ENCODE data around the gene CENPF. TPM values are rescaled to one million over a fixed set of nuclear protein-coding genes. Genes with fewer than 3 reads are reported as not detected.
"Not testable (repeated sequence)": the region's sequence is repeated elsewhere in the genome, so short reads cannot be mapped to it uniquely, and the experiment has no call there.

Gene CENPF
- total RNA-seq, 1 experiment from 2014 or later, result 144 TPM

GRCh38 chr1:214673576-214673975 is 70.6 kb downstream of the CENPF start:
- no peak for TF ChIP-seq CTCF (IDR thresholded peaks at IDR 0.05; ENCODE audit: unreplicated experiment)
- no peaks in the 10 kb centered on the region for H3K4me1 Mint-ChIP-seq (ENCODE audit: low read depth, unreplicated experiment)
- H3K4me3 Mint-ChIP-seq (ENCODE audit: low read depth, unreplicated experiment), result no peak overlapping the region
- no TSS peak for BruUV-seq (replicated peaks)
- H3K36me3 Mint-ChIP-seq (ENCODE audit: insufficient read depth, unreplicated experiment), result no peaks in the 10 kb centered on the region
- no peak overlapping the region for H3K27ac Mint-ChIP-seq (ENCODE audit: unreplicated experiment)
- CTCF ChIA-PET, result no interaction called here
- no peak for DNase-seq
- intact Hi-C loops (cut with micrococcal nuclease; ENCODE audit: unreplicated experiment), result no loop called here
- H3K27me3 Mint-ChIP-seq (ENCODE audit: unreplicated experiment), result no peaks in the 10 kb centered on the region
- peaks cover 3% of the 10 kb centered on the region for H3K9me3 Mint-ChIP-seq (ENCODE audit: low read depth, unreplicated experiment)

GRCh38 chr1:214675524-214675923 is 72.5 kb downstream of the CENPF start:
- H3K27me3 Mint-ChIP-seq (ENCODE audit: unreplicated experiment); DNase-seq; BruUV-seq (replicated peaks); H3K9me3 Mint-ChIP-seq (ENCODE audit: low read depth, unreplicated experiment); intact Hi-C loops (cut with micrococcal nuclease; ENCODE audit: unreplicated experiment); H3K27ac Mint-ChIP-seq (ENCODE audit: unreplicated experiment); H3K4me1 Mint-ChIP-seq (ENCODE audit: low read depth, unreplicated experiment); H3K4me3 Mint-ChIP-seq (ENCODE audit: low read depth, unreplicated experiment); CTCF ChIA-PET; H3K36me3 Mint-ChIP-seq (ENCODE audit: insufficient read depth, unreplicated experiment): not testable (repeated sequence)

- intact Hi-C loops (cut with micrococcal nuclease; ENCODE audit: unreplicated experiment), result no loop called here
- Mint-ChIP-seq H3K27me3 (ENCODE audit: unreplicated experiment) (no peaks in the 10 kb centered on the region), H3K9me3 (ENCODE audit: low read depth, unreplicated experiment) (peaks cover 3% of the 10 kb centered on the region), H3K4me1 (ENCODE audit: low read depth, unreplicated experiment) (no peaks in the 10 kb centered on the region), H3K27ac (ENCODE audit: unreplicated experiment) (no peak overlapping the region), H3K36me3 (ENCODE audit: insufficient read depth, unreplicated experiment) (peaks cover 5% of the 10 kb centered on the region), H3K4me3 (ENCODE audit: low read depth, unreplicated experiment) (no peak overlapping the region)
- BruUV-seq (replicated peaks), result no TSS peak
- TF ChIP-seq CTCF (IDR thresholded peaks at IDR 0.05; ENCODE audit: unreplicated experiment), result no peak
- DNase-seq, result no peak
- CTCF ChIA-PET, result no interaction called here
Observed at GRCh38 chr1:214676747-214677146, 73.8 kb downstream of the CENPF start.

- H3K4me3 Mint-ChIP-seq (ENCODE audit: low read depth, unreplicated experiment), result no peak overlapping the region
- CTCF ChIA-PET, result interaction anchor here (0.7 kb wide), 1 partner anchor 1687 kb away, joined by 3 read pairs; no protein-coding TSS in a partner anchor
- no TSS peak for BruUV-seq (replicated peaks)
- H3K27me3 Mint-ChIP-seq (ENCODE audit: unreplicated experiment), result no peaks in the 10 kb centered on the region
- peaks cover 5% of the 10 kb centered on the region for H3K36me3 Mint-ChIP-seq (ENCODE audit: insufficient read depth, unreplicated experiment)
- DNase-seq, result no peak
- TF ChIP-seq CTCF (IDR thresholded peaks at IDR 0.05; ENCODE audit: unreplicated experiment), result no peak
- no peaks in the 10 kb centered on the region for H3K4me1 Mint-ChIP-seq (ENCODE audit: low read depth, unreplicated experiment)
- no peak overlapping the region for H3K27ac Mint-ChIP-seq (ENCODE audit: unreplicated experiment)
- H3K9me3 Mint-ChIP-seq (ENCODE audit: low read depth, unreplicated experiment), result no peaks in the 10 kb centered on the region
- intact Hi-C loops (cut with micrococcal nuclease; ENCODE audit: unreplicated experiment), result no loop called here
Observed at GRCh38 chr1:214677945-214678344, 75.0 kb downstream of the CENPF start.

- H3K27me3 Mint-ChIP-seq (ENCODE audit: unreplicated experiment), result no peaks in the 10 kb centered on the region
- intact Hi-C loops (cut with micrococcal nuclease; ENCODE audit: unreplicated experiment), result no loop called here
- H3K9me3 Mint-ChIP-seq (ENCODE audit: low read depth, unreplicated experiment), result no peaks in the 10 kb centered on the region
- BruUV-seq (replicated peaks), result no TSS peak
- H3K4me1 Mint-ChIP-seq (ENCODE audit: low read depth, unreplicated experiment), result no peaks in the 10 kb centered on the region
- DNase-seq, result peak; percentile 15
- H3K27ac Mint-ChIP-seq (ENCODE audit: unreplicated experiment), result no peak overlapping the region
- H3K4me3 Mint-ChIP-seq (ENCODE audit: low read depth, unreplicated experiment), result no peak overlapping the region
- no peak for TF ChIP-seq CTCF (IDR thresholded peaks at IDR 0.05; ENCODE audit: unreplicated experiment)
- CTCF ChIA-PET, result interaction anchor here (0.7 kb wide), 1 partner anchor 1687 kb away, joined by 3 read pairs; no protein-coding TSS in a partner anchor
- peaks cover 5% of the 10 kb centered on the region for H3K36me3 Mint-ChIP-seq (ENCODE audit: insufficient read depth, unreplicated experiment)
Observed at GRCh38 chr1:214678386-214678785, 75.4 kb downstream of the CENPF start.

Data from Calu3 (cell line).